Esophagus (tissue), 2 donors: Measurements from ENCODE around the gene ZNF521. TPM values are rescaled to one million over a fixed set of nuclear protein-coding genes. Genes with fewer than 3 reads are reported as not detected.

Source experiments
- H3K27ac ChIP-seq, 2 donors: one replicate each; pipeline ENCODE4 v1.5.1; 2013; ENCODE audit warnings: low read depth in 2 of 2, mild to moderate bottlenecking in 2 of 2, inconsistent platforms in 1 of 2, low read length in 1 of 2, moderate library complexity in 1 of 2
- H3K27me3 ChIP-seq, 2 donors: one replicate each; pipeline ENCODE4 v1.6.1; 2013; ENCODE audit warnings: low read length in 2 of 2, control low read depth in 1 of 2, mild to moderate bottlenecking in 1 of 2; ENCODE audit not compliant: insufficient read depth in 2 of 2, control insufficient read depth in 1 of 2
- H3K36me3 ChIP-seq, 2 donors: one replicate each; pipeline ENCODE4 v1.6.1; 2013; ENCODE audit warnings: low read length in 1 of 2; ENCODE audit not compliant: control insufficient read depth in 2 of 2, insufficient read depth in 2 of 2
- H3K4me1 ChIP-seq, 2 donors: one replicate each; pipeline ENCODE4 v1.6.1; 2013; ENCODE audit warnings: low read length in 1 of 2; ENCODE audit not compliant: control insufficient read depth in 2 of 2, insufficient read depth in 2 of 2
- H3K4me3 ChIP-seq, 2 donors: one replicate each; pipeline ENCODE4 v1.5.1; 2013; ENCODE audit warnings: low read length in 2 of 2, mild to moderate bottlenecking in 2 of 2, low read depth in 1 of 2, moderate library complexity in 1 of 2
- H3K9me3 ChIP-seq, 2 donors: one replicate each; pipeline ENCODE4 v1.6.1; 2013; ENCODE audit warnings: mild to moderate bottlenecking in 2 of 2, low read depth in 1 of 2, low read length in 1 of 2, moderate library complexity in 1 of 2; ENCODE audit not compliant: control insufficient read depth in 2 of 2, insufficient read depth in 1 of 2
- WGBS, 2 donors: extraction: QIAGEN DNeasy Blood & Tissue Kit; methylation state at CpG; one replicate each; pipeline ENCODE4 v1.1.7; 2013; 5-methylcytosine and 5-hydroxymethylcytosine counted together
- polyA plus RNA-seq, 2 donors: library from polyadenylated mRNA; stranded (reverse); fragments of 200-250 nt; gene quantifications; one replicate each; pipeline ENCODE4 v1.2.3, GENCODE V29; 2013
- donor health status: healthy with polysubstance abuse.
- donor health status: Bipolar disorder and iron deficiency.

The ZNF521 gene
- polyA plus RNA-seq, 2 donors: 0.79 to 1.2 TPM

- Histone ChIP-seq H3K9me3 (no peaks in the 10 kb centered on the region), H3K36me3 (no peaks in the 10 kb centered on the region), H3K27me3 (no peaks in the 10 kb centered on the region), H3K27ac (no peak overlapping the region), H3K4me1 (no peaks in the 10 kb centered on the region), H3K4me3 (no peak overlapping the region)
- 67 to 77% methylated on average over 2 of the region's 2 CpGs for WGBS, 2 donors
Measured at GRCh38 chr18:25133879-25134278, 218.1 kb downstream of the ZNF521 start.

- Histone ChIP-seq H3K9me3 (no peaks in the 10 kb centered on the region), H3K4me1 (no peaks in the 10 kb centered on the region), H3K4me3 (no peak overlapping the region), H3K27ac (no peak overlapping the region), H3K36me3 (no peaks in the 10 kb centered on the region), H3K27me3 (no peaks in the 10 kb centered on the region)
- 91 to 94% methylated on average over 10 of the region's 10 CpGs for WGBS, 2 donors
Measured at GRCh38 chr18:25132786-25133496, 219.0 kb downstream of the ZNF521 start.

GRCh38 chr18:25126751-25127150 is 225.2 kb downstream of the ZNF521 start:
- H3K9me3 ChIP-seq: no peaks in the 10 kb centered on the region
- no peak overlapping the region for H3K4me3 ChIP-seq
- H3K27ac ChIP-seq: no peak overlapping the region
- H3K36me3 ChIP-seq: no peaks in the 10 kb centered on the region
- H3K27me3 ChIP-seq: no peaks in the 10 kb centered on the region
- 85 to 88% methylated on average over 1 of the region's 1 CpG for WGBS, 2 donors
- no peaks in the 10 kb centered on the region for H3K4me1 ChIP-seq

- no peak overlapping the region for H3K4me3 ChIP-seq
- no peaks in the 10 kb centered on the region for H3K9me3 ChIP-seq
- no peaks in the 10 kb centered on the region for H3K27me3 ChIP-seq
- H3K4me1 ChIP-seq: no peaks in the 10 kb centered on the region
- H3K27ac ChIP-seq: no peak overlapping the region
- H3K36me3 ChIP-seq: no peaks in the 10 kb centered on the region
- WGBS, 2 donors: 59 to 71% methylated on average over 1 of the region's 1 CpG
Measured at GRCh38 chr18:25125680-25126079, 226.3 kb downstream of the ZNF521 start.

- Histone ChIP-seq H3K36me3 (no peaks in the 10 kb centered on the region), H3K9me3 (no peaks in the 10 kb centered on the region), H3K27ac (no peak overlapping the region), H3K4me1 (no peaks in the 10 kb centered on the region), H3K27me3 (no peaks in the 10 kb centered on the region), H3K4me3 (no peak overlapping the region)
- WGBS, 2 donors: 68% methylated on average over 6 of the region's 6 CpGs
Measured at GRCh38 chr18:25123438-25124232, 228.3 kb downstream of the ZNF521 start.

GRCh38 chr18:25121442-25121841 is 230.5 kb downstream of the ZNF521 start:
- Histone ChIP-seq H3K4me1 (no peaks in the 10 kb centered on the region), H3K27ac (no peak overlapping the region), H3K36me3 (no peaks in the 10 kb centered on the region), H3K9me3 (no peaks in the 10 kb centered on the region), H3K27me3 (no peaks in the 10 kb centered on the region), H3K4me3 (no peak overlapping the region)
- 89 to 100% methylated on average over 2 of the region's 2 CpGs for WGBS, 2 donors

- Histone ChIP-seq H3K36me3 (no peaks in the 10 kb centered on the region), H3K27ac (no peak overlapping the region)
- 81 to 85% methylated on average over 6 of the region's 6 CpGs for WGBS, 2 donors
Measured at GRCh38 chr18:25113566-25113965, 238.4 kb downstream of the ZNF521 start.

GRCh38 chr18:25112821-25113434 is 239.0 kb downstream of the ZNF521 start:
- WGBS, 2 donors: 93 to 95% methylated on average over 7 of the region's 7 CpGs
- Histone ChIP-seq H3K36me3 (no peaks in the 10 kb centered on the region), H3K27me3 (no peaks in the 10 kb centered on the region), H3K27ac (no peak overlapping the region), H3K4me1 (no peaks in the 10 kb centered on the region), H3K9me3 (peaks cover 0 to 2% of the 10 kb centered on the region in 2 donors), H3K4me3 (no peak overlapping the region)

More at GRCh38 chr18:25113566-25113965, 238.4 kb downstream of the ZNF521 start:
- H3K4me3 ChIP-seq: no peak overlapping the region
- H3K4me1 ChIP-seq: no peaks in the 10 kb centered on the region
- no peaks in the 10 kb centered on the region for H3K27me3 ChIP-seq
- peaks cover 0 to 2% of the 10 kb centered on the region in 2 donors for H3K9me3 ChIP-seq

- H3K9me3 ChIP-seq: peaks cover 0 to 2% of the 10 kb centered on the region in 2 donors
- H3K27ac ChIP-seq: no peak overlapping the region
- H3K4me3 ChIP-seq: no peak overlapping the region
- no peaks in the 10 kb centered on the region for H3K4me1 ChIP-seq
- H3K36me3 ChIP-seq: no peaks in the 10 kb centered on the region
- 81% methylated on average over 13 of the region's 13 CpGs for WGBS, 2 donors
- no peaks in the 10 kb centered on the region for H3K27me3 ChIP-seq
Measured at GRCh38 chr18:25111377-25112288, 240.3 kb downstream of the ZNF521 start.
